NCI-H2196 treated with DMSO at 0.1 percent for 48 hours (cell line): ENCODE results near the gene TCERG1.
"Not testable (repeated sequence)": the region's sequence is repeated elsewhere in the genome, so short reads cannot be mapped to it uniquely, and the experiment has no call there.

Experiments used
- DNase-seq: peaks from one replicate; lab custom pipeline; 2025; ENCODE audit not compliant: unreplicated experiment; lab: John Stamatoyannopoulos, UW

The TCERG1 gene

DNA sequence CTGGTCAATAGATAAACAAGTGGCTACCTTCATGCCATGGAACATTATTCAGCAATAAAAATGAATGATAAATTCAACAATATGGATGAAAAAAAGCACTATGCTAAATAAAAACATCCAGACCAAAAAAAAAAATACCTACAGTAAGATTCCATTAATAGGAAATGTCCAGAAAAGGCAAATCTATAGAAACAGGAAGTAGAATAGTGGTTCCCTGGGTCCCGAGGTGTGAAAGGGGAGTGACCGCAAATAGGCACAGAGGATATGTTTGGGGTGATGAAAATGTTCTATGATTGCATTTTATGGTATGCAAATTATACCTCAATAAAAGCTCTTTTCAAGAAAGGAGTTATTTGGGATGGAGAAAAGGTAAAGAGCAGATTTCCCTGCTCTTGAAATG, 72.4 kb downstream of the TCERG1 start:
- DNase-seq: no peak

- DNase-seq: no peak
Observed at GRCh38 chr5:146520731-146521130, 73.6 kb downstream of the TCERG1 start.

DNA sequence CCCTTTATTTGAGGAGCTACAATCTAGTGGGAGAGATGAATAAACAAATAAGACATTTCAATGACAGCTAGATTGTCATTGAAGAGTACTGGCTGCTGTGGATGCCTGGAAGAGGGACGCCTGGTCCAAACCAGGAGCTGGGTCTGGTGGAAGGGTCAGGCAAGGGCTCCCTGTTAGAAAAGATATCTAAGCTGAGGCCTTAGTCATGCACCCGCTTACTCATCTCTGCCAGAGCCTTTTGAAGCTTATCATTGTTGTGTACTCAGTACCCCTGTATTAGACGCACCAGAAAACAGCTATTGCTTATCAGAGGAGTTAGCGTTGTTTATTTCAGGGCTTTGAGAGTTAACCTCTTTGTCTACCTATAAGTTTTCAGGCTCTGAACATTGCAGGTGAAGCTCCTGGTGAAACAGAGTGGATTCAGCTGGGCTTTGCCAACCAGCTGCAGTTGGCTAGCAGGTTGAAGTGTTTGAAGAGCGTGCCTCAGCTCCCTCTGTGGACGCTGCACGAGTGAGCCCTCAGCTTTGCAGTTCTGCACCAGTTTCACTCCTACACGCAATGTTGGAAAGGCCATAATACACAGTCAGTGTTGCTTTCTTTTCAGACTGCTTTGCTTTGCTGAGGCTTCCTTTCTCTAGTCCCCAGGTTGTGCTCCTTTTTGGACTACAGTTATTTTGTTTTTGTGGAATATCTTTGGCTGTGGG, 74.4 kb downstream of the TCERG1 start:
- no peak for DNase-seq

GRCh38 chr5:146523698-146524097, 76.6 kb downstream of the TCERG1 start:
- DNase-seq: no peak

- DNase-seq: no peak
Observed at GRCh38 chr5:146527785-146528184, 80.7 kb downstream of the TCERG1 start.

- DNase-seq: no peak
Observed at GRCh38 chr5:146528236-146528635, 81.1 kb downstream of the TCERG1 start.

GRCh38 chr5:146529984-146530383, 82.9 kb downstream of the TCERG1 start:
- no peak for DNase-seq

DNA sequence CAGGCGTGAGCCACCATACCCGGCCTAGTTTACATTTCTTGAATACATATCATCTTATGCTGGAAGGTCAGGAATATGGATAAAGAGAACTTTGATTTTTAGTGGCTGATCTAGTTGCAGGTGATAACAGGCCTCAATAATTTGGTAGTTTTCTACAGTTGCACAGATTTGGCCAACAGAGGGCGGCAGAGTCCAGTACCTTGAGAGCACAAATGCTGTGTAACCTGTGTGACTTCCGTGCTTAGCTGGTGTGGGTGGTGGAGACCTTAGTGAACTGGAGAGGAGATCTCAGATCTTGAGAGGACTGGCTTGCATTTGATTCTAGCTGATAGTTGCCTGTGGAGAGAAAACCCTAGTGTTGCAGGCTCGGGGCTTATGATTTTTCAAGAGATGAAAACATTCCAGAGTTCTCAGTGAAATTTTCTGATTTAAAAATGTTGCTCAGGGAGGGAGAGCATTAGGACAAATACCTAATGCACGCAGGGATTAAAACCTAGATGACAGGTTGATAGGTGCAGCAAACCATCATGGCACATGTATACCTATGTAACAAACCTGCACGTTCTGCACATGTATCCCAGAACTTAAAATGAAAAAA, 86.2 kb downstream of the TCERG1 start:
- DNase-seq: peak; percentile 26

- no peak for DNase-seq
Observed at GRCh38 chr5:146533882-146534281, 86.7 kb downstream of the TCERG1 start.

- no peak for DNase-seq
Observed at GRCh38 chr5:146538432-146538831, 91.3 kb downstream of the TCERG1 start.

GRCh38 chr5:146539973-146540372, 92.8 kb downstream of the TCERG1 start:
- no peak for DNase-seq

DNA sequence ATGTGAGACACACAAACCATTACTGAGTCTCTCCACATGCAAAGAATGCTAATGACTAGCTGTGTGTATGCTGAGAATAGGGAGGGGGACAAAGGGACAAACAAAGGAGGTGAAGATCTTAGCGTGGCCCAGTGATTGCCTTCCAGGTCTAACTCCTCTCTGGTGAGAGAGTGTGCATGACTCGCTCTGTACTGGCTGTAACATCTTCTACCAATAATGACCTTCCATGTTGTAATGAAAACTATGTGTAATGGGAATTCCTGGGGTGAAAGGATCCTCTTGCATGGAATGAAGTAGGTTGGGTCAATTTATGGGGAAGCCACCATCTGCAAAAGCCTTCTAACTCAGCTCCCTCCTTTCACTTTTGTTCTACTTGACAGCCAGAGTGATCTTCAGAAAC, 93.3 kb downstream of the TCERG1 start:
- DNase-seq: no peak

- peak; percentile 44 for DNase-seq
Observed at GRCh38 chr5:146541958-146542849, 95.1 kb downstream of the TCERG1 start.

DNA sequence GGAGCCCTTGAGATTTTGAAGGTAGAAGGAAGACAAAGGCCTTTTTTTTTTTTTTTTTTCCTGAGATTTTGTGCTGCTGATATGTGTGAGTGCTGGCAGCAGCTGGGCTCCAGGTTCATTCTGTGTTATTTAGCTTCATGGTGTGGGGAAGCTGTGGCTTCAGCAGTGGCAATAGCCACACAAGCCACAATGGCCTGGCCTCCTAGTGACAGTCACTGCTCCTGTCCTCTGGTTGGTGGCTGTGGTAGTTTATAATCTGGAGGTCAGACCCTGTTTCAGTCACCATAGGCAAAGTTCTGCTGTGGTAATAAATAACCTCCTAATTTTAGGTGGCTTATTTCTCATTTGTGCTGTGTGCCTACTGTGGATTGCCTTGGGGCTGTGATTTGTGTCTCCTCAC, 97.1 kb downstream of the TCERG1 start:
- no peak for DNase-seq

DNA sequence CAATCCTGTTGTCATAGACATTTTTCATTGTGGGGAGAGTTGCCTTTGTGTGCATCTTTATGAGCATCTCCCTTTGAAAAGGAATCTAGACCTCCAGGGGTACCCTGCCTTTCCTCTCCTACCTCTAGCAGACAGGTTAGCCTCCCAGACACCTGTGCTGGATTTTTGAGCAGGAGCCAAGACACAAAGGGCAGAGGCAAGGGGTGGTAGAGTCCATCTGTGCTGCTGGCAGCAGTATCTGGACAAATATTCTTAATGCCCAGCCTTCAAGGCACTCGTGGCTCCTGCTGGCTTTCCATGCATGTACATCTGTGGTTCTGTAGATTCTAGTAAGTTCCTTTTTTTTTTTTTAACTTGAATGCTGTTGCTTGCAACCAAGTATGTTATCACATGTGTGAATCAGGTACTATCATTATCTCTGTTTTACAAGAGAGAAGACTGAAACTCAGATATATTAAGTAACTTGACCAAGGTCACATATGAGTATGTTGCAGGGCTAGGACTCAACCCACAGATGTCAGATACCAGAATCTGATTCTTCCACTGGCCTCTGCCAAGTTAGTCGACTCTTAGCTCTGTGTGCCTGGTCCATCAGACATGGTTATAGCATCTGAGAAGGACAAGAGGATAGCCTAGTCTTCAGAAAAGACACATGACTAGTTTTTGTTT, 101.8 kb downstream of the TCERG1 start:
- no peak for DNase-seq

- DNase-seq: no peak
Observed at GRCh38 chr5:146549615-146550014, 102.5 kb downstream of the TCERG1 start.

DNA sequence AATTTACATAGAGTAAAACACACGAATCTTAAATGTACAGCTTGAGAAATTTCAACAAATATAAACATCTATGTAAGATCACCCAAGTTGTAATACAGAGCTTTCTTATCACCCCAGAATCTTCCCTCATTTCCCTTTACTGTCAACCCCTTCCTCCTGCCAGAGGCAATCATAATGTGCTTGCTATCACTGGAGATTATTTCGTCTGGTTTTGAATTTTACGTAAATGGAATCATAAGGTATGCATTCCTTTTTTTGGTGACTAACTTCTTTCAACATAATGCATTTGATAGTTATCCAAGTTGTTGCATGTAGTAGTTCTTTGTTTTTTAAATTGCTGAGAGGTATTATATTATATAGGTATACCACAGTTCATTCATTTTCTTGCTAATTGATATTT, 106.3 kb downstream of the TCERG1 start:
- no peak for DNase-seq

- not testable (repeated sequence) for DNase-seq
Observed at GRCh38 chr5:146556884-146557283, 109.8 kb downstream of the TCERG1 start.

- no peak for DNase-seq
Observed at GRCh38 chr5:146560205-146560812, 113.2 kb downstream of the TCERG1 start.
